GM12878 (cell line): ENCODE data around the gene MRPL12. TPM values are rescaled to one million over a fixed set of nuclear protein-coding genes. Genes with fewer than 3 reads are reported as not detected.

Source experiments
- ATAC-seq: fragments of 200-7000 bp; cut with Tn5 transposase; 3 replicates; pipeline ENCODE4 v1.9.1; 2020; ENCODE audit warnings: mild to moderate bottlenecking, moderate library complexity
- BruUV-seq: library from RNA; stranded (reverse); fragments of 400-500 nt; replicated peaks from 2 replicates; lab custom pipeline; 2021; lab: Mats Ljungman, UMichigan
- CTCF ChIA-PET: fragments of 300-600 bp; sonication (Branson Sonifier 250); formaldehyde crosslinking; extraction: SDS; loops from one replicate; lab custom pipeline; 2021; ENCODE audit warnings: inconsistent platforms; lab: Yijun Ruan, JAX
- POLR2A ChIA-PET: fragments of 350-600 bp; formaldehyde crosslinking; extraction: SDS; loops from one replicate; lab custom pipeline; 2021; ENCODE audit warnings: inconsistent platforms; lab: Charles Lee
- RAD21 ChIA-PET: fragments of 300-600 bp; sonication (Branson Sonifier 250); formaldehyde crosslinking; loops from one replicate; lab custom pipeline; 2023; ENCODE audit warnings: antibody characterized with exemption; ENCODE audit not compliant: unreplicated experiment; lab: Charles Lee
- SMC1A ChIA-PET: fragments of 300-600 bp; sonication (Branson Sonifier 250); formaldehyde crosslinking; loops from one replicate; lab custom pipeline; 2023; ENCODE audit not compliant: unreplicated experiment, uncharacterized antibody; lab: Charles Lee
- DNase-seq: peaks from one replicate; pipeline ENCODE4 v3.0.0-alpha.2; 2011; ENCODE audit warnings: low read depth, low spot score
- FAIRE-seq: peaks from 3 replicates; lab custom pipeline; 2011; peaks lifted over from hg19 to GRCh38; lab: Jason Lieb, UNC
- H2AFZ ChIP-seq: 2 replicates; pipeline ENCODE4 v1.6.0; 2011; ENCODE audit warnings: low read depth, low read length, control low read depth; ENCODE audit not compliant: control insufficient read depth
- H3K27ac ChIP-seq: 2 replicates; pipeline ENCODE4 v1.5.1; 2011; ENCODE audit warnings: control low read depth; ENCODE audit not compliant: control insufficient read depth, insufficient read depth
- H3K27me3 ChIP-seq, 2 experiments: replicated peaks in 1 of 2; 2 replicates each; pipeline versions ENCODE4 v1.6.0 to v1.6.1; 2011; ENCODE audit warnings: low read length in 1 of 2; ENCODE audit not compliant: control insufficient read depth in 2 of 2, insufficient read depth in 2 of 2
- H3K36me3 ChIP-seq, 2 experiments: 2 replicates each; pipeline ENCODE4 v1.5.1; 2011; ENCODE audit warnings: low read length in 1 of 2; ENCODE audit not compliant: control insufficient read depth in 2 of 2, insufficient read depth in 2 of 2
- H3K4me1 ChIP-seq: 2 replicates; pipeline ENCODE4 v1.6.1; 2011; ENCODE audit warnings: mild to moderate bottlenecking, low read length, moderate library complexity, mixed read lengths; ENCODE audit not compliant: control insufficient read depth, insufficient read depth
- H3K4me2 ChIP-seq: 2 replicates; pipeline ENCODE4 v1.6.0; 2011; ENCODE audit warnings: control low read depth; ENCODE audit not compliant: control insufficient read depth, insufficient read depth
- H3K4me3 ChIP-seq: fragments of 200-600 bp; sonication (generic); 2 replicates; pipeline ENCODE4 v1.5.1; 2016
- H3K79me2 ChIP-seq: 2 replicates; pipeline ENCODE4 v1.6.0; 2011; ENCODE audit warnings: low read length; ENCODE audit not compliant: control insufficient read depth, insufficient read depth
- H3K9ac ChIP-seq: 2 replicates; pipeline ENCODE4 v1.8.0; 2011; ENCODE audit warnings: low read length, control low read depth, mixed read lengths; ENCODE audit not compliant: control insufficient read depth, insufficient read depth
- H3K9me3 ChIP-seq: replicated peaks from 3 replicates; pipeline ENCODE4 v1.5.1; 2011; ENCODE audit warnings: mild to moderate bottlenecking, low read length; ENCODE audit not compliant: control insufficient read depth, insufficient read depth
- H4K20me1 ChIP-seq: 2 replicates; pipeline ENCODE4 v1.6.0; 2011; ENCODE audit not compliant: control insufficient read depth, insufficient read depth
- POLR2A ChIP-seq: IDR thresholded peaks from 2 replicates; pipeline ENCODE4 v1.6.1; 2011; ENCODE audit warnings: low read depth, mild to moderate bottlenecking, low read length
- SMAD5 ChIP-seq: IDR thresholded peaks from 2 replicates; pipeline ENCODE4 v1.6.1; 2016; ENCODE audit warnings: antibody characterized with exemption, low read depth
- YY1 ChIP-seq: IDR thresholded peaks from 2 replicates; pipeline ENCODE4 v1.6.1; 2011; ENCODE audit warnings: low read depth, mild to moderate bottlenecking, low read length
- WGBS: methylation state at CpG from one replicate; pipeline ENCODE4 v1.1.6; 2016; ENCODE audit warnings: low lambda C conversion rate; ENCODE audit not compliant: insufficient replicate concordance, insufficient coverage; ENCODE audit errors: missing lambda C conversion rate; 5-methylcytosine and 5-hydroxymethylcytosine counted together
- in situ Hi-C: fragments of 300-500 bp; cut with MboI; formaldehyde crosslinking; loops from 9 replicates; pipeline ENCODE4 v1.14.3; 2018; ENCODE audit warnings: mixed read lengths
- intact Hi-C: fragments of 100-400 bp; cut with micrococcal nuclease; formaldehyde crosslinking; loops from one replicate; pipeline ENCODE4 v1.14.2; 2022; ENCODE audit not compliant: unreplicated experiment
- polyA plus RNA-seq, 11 experiments: library from polyadenylated mRNA; depleted of rRNA in 4 of 11; unstranded in 6 of 11; stranded (reverse) in 5 of 11; fragments of >200 nt; fragmentation: Nextera tagmentation in 4 of 11; fragmentation: Illumina TruSeq in 1 of 11; extraction: Ambion mirVana in 4 of 11; extraction: Trizol in 1 of 11; gene quantifications; 1 replicate in 1 of 11; 2 replicates in 10 of 11; pipeline versions ENCODE4 v1.2.1 to v1.2.3, GENCODE V29; 2011 to 2016; ENCODE audit warnings: inconsistent platforms in 2 of 11, missing spikeins in 2 of 11, low read depth in 1 of 11
- total RNA-seq, 4 experiments: library from RNA; depleted of rRNA in 3 of 4; stranded (reverse); fragments of >200 nt in 3 of 4; fragmentation: Illumina TruSeq in 1 of 4; extraction: Trizol in 1 of 4; gene quantifications; 2 replicates each; pipeline versions ENCODE4 v1.2.1 to v1.2.3, GENCODE V29; 2013 to 2021

Gene MRPL12
- total and polyA plus RNA-seq, 10 of the 15 experiments (the other 5 are each of a cell fraction or from before 2014, with no cell fraction given) = 1.3 to 269 (median 117) TPM

- Histone ChIP-seq H3K4me1 (no peaks in the 10 kb centered on the region), H4K20me1 (no peaks in the 10 kb centered on the region), H3K27ac (no peak overlapping the region), H3K9ac (no peak overlapping the region)
- in situ Hi-C loops = no loop called here
- ChIA-PET SMC1A (no interaction called here), CTCF (no interaction called here), POLR2A (no interaction called here)
- no peak for DNase-seq
- 82% methylated on average over 6 of the region's 6 CpGs for WGBS
- BruUV-seq = no TSS peak
- no peak for TF ChIP-seq YY1
- TF ChIP-seq, all 136 proteins: peak for 0
- Histone ChIP-seq H3K27me3 (no peaks in the 10 kb centered on the region), H2AFZ (no peak overlapping the region), H3K79me2 (no peaks in the 10 kb centered on the region), H3K4me3 (no peak overlapping the region), H3K4me2 (no peak overlapping the region), H3K9me3 (no peaks in the 10 kb centered on the region), H3K36me3 (peaks cover 19 to 49% of the 10 kb centered on the region in 2 experiments; a peak in 3 of 4 replicates)
- RAD21 ChIA-PET = no interaction called here
- intact Hi-C loops = no loop called here
- ATAC-seq (no peak), FAIRE-seq (no peak)
Observed at GRCh38 chr17:81695211-81695610, 8.0 kb upstream of the MRPL12 start.

GRCh38 chr17:81695801-81696200, 7.4 kb upstream of the MRPL12 start:
- Histone ChIP-seq H2AFZ (no peak overlapping the region), H3K9ac (no peak overlapping the region), H3K36me3 (peaks cover 19 to 48% of the 10 kb centered on the region in 2 experiments; a peak in 3 of 4 replicates), H3K27me3 (no peaks in the 10 kb centered on the region), H3K27ac (no peak overlapping the region), H4K20me1 (no peaks in the 10 kb centered on the region), H3K4me3 (no peak overlapping the region), H3K79me2 (no peaks in the 10 kb centered on the region; the same call in none of the 2 replicates), H3K4me1 (no peaks in the 10 kb centered on the region), H3K9me3 (no peaks in the 10 kb centered on the region), H3K4me2 (no peak overlapping the region)
- FAIRE-seq = no peak
- no peak for ATAC-seq
- ChIA-PET CTCF (no interaction called here), SMC1A (no interaction called here), POLR2A (no interaction called here), RAD21 (no interaction called here)
- WGBS = 95% methylated on average over 22 of the region's 22 CpGs
- intact Hi-C loops (no loop called here), in situ Hi-C loops (no loop called here)
- peak; percentile 46; the same call in 1 of the 2 replicates for TF ChIP-seq POLR2A
- TF ChIP-seq SMAD5 = no peak
- no TSS peak for BruUV-seq
- no peak for DNase-seq
